GM19324 (cell line): ENCODE data around the gene KCNJ10.

Experiments
- ATAC-seq: cut with Tn5 transposase; IDR thresholded peaks from one replicate; pipeline ENCODE4 v1.9.1; 2021; ENCODE audit warnings: mild to moderate bottlenecking, moderate library complexity; ENCODE audit not compliant: unreplicated experiment, low FRiP score

The KCNJ10 gene

DNA sequence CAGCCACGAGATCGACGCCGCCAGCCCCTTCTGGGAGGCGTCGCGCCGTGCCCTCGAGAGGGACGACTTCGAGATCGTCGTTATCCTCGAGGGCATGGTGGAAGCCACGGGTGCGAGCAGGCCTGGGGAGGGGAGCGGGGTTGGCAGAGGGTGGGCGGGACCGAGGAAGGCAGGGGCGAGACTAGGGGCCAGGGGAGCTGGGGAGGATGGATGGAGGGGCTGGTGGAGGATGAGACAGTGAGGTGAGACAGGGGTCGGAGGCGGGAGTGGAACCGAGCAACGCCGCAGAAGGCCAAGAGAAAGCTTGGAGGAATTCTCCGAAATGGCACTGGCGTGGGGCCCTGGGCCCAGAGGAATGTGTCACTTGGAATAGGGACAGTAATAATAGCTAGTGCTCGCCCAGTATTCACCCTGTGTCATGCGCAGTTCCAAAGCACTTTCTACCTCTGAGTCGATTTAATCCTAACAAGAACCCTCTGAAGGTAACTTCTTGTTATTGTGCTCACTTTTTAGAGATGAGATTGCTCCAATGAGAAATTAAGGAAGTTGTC, 14.9 kb upstream of the KCNJ10 start:
- no peak for ATAC-seq

DNA sequence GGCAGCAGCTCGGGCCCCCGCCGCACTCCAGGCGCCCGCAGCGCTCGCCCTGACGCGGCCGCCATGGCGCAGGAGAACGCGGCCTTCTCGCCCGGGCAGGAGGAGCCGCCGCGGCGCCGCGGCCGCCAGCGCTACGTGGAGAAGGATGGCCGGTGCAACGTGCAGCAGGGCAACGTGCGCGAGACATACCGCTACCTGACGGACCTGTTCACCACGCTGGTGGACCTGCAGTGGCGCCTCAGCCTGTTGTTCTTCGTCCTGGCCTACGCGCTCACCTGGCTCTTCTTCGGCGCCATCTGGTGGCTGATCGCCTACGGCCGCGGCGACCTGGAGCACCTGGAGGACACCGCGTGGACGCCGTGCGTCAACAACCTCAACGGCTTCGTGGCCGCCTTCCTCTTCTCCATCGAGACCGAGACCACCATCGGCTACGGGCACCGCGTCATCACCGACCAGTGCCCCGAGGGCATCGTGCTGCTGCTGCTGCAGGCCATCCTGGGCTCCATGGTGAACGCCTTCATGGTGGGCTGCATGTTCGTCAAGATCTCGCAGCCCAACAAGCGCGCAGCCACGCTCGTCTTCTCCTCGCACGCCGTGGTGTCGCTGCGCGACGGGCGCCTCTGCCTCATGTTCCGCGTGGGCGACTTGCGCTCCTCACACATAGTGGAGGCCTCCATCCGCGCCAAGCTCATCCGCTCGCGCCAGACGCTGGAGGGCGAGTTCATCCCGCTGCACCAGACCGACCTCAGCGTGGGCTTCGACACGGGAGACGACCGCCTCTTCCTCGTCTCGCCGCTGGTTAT, 14.2 kb upstream of the KCNJ10 start:
- peak; percentile 64 for ATAC-seq

DNA sequence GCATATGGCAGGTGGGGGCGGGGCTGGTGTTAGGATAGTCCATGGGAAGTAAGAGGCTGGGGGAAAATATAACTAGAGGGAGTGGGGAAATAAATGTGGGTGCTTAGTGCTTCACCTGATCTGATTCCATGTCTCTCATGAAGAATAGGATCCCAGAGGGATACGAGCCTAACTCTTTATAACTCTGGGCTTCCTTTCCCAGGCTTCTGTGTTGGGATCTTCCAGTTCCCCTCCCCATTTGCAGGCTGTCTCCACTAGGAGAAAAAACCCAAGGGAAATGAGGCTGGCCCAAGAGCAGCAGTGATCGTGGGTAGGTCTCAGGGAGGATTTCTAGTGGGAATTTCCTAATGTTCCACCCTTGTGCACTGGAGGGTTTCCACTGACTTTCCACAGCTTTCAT, 13.0 kb upstream of the KCNJ10 start:
- ATAC-seq, result no peak

DNA sequence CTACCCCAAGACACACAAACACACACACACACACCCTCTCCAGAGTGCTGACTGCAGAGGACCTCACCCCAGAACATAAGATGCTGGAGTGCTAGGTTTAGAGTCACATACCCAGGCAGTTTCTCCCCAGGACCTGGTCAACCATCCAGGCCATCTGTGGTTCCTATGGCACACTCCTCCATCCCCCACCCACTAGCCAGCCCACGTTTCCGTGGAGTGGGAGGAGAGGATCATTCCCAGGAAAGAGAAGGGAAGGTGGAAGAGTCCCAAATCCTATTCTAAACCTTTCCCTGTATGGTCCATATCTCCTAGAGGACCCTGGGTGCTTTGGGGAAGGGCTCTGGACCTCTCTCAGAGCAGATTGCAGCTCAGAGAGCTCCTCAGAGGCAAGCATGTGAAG, 12.5 kb upstream of the KCNJ10 start:
- no peak for ATAC-seq

DNA sequence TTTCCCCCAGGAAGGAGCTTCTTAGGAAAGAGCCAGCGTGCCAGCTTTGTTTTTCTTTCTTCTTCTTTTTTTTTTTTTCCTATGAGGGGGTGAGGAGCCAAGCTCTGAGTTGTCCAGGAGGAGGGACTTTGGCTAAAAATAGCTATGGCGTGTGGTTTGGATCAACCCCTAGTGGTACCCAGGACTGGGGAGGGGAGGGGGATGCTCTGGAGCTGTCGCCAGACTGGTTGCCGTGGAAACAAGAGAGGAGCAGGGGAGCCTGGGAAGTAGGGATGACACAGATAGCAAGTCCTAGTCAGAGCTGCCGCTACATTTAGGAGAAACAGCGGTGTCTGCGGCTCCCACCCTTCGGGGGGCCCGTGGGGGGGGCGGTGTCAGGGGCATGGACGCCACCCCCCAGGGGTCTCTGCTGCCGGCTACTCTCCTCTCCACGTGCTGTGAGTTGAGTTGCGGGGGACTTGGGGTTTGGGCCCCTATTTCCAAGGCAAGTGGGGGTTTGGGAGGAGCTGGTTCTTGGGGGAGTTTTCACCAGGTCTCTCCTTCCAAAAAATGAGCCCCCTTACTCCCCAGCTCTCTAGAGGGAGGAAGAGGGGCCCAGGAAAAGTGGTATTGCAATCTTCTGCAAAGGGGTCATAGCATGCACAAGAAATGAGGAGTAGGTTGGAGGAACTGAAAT, 11.4 kb upstream of the KCNJ10 start, which contains the start of gene KCNJ9:
Gene KCNJ9 (plus strand): TSS at position 278 of the 676 bp plus-strand sequence. CDS start 2,493 bp downstream, outside the sequence.
- ATAC-seq, result no peak

DNA sequence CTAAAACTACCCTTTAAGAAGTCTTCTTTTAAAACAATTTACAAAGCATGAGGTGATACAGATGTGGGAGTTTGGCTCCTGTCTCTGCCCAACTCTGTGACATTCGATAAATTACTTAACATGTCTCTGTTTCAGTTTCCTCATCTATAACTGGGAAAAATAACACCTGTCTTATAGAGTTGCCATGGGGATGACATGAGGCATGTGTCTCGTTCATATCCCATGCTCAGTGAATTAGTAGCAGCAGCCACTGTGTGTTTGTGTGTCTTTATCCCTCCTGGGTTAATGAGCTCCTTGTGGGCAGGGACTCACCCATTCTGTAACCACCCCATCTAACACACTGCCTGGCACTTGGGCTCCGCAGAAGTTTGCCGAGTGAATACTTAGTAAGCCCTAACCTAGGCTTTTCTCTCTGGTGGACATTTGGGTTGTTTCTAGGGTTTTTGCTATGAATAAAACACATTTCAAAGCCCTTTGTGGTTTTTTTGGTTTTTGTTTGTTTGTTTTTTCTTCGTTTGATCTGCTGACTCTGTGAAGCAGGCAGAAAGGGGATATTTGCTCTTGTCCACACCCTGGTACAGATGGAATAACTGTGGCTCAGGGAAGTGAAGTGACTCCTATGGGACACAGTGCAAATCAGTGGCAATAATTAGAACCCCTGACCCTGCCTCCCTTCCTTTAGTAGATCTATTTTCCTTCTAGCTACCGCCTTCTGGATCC, 10.6 kb upstream of the KCNJ10 start:
- no peak for ATAC-seq

DNA sequence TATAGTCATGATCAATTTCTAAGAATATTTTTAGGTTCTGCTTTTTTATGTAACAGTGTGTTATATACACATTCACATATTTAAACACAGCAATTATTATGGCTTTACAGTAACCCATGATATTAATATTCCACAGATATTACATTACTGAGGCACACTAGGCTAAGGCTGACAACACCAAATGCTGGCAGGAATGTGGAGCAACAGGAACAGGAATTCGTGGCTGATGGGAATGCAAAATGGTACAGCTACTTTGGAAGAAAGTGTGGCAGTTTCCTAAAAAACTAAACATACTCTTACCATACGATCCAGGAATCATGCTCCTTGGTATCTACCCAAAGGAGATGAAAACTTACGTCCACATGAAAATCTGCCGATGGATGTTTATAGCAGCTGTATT, 9.5 kb upstream of the KCNJ10 start:
- no peak for ATAC-seq

DNA sequence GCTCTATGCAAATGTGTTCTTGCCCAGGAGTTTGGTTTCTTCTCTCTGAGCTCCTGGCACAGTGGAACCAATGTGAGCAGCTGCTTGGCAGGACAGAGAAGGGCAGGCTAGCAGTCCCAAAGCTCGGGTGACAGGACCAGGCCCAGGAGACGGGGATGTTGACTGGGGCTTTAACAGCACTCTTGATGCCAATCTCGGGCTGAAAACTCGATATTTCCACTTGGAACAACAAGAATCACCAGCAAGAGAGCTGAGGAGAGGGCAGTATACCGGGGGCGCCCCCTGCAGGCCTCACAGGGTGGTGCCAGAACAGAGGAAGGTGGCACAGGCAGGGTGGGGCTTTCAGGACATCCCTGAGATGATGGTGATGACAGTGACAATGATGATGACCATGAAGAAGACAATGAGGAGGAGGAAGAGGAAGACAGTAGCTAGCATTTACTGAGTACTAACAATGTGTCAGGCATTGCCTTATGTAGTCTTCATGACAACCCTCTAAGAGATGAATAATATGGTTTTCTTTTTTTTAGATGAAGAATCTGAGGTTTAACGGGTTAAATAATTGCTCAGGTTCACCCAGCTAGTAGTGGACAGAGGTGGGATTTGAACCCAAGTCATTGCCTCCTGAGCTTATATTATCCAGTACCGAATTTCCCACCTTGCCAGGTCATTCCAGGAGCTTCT, 8.7 kb upstream of the KCNJ10 start:
- ATAC-seq, result peak; percentile 49

DNA sequence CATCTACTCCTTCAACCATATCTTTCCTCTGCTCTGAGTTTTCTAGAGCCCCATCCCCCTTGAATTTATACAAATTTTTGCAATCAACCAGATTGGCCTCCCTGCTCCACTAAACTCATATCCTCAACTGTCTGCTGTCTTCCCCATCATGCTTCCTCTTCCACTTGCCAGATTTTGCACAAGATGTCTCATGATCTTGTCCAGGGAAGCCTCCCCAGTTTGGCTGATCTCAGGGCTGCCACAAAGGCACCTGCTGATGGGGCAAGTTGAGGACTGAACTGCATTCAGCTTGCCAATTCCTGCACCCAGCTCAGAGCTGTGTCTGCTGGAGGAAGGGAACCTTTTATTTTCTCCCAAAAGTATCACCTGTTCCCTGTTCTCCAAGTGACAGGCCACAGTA, 7.5 kb upstream of the KCNJ10 start:
- no peak for ATAC-seq

DNA sequence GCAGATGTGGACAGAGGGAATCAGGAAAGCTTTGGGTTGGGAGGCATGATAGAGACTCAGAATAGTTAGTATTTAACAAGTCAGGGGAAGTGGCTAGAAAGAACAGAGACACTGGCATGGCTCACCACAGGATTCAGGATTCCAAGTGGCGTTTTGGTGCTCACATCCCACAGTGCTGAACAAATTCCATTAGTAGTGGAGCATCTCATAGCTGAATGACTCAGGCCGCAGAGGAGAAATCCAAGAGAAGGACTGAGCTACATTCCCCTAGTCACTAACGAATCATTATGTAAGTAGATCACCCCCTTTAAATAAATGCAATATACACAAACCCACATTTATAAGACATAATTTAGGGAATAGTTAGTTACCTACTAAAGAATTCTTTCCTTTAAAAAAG, 6.3 kb upstream of the KCNJ10 start:
- no peak for ATAC-seq

DNA sequence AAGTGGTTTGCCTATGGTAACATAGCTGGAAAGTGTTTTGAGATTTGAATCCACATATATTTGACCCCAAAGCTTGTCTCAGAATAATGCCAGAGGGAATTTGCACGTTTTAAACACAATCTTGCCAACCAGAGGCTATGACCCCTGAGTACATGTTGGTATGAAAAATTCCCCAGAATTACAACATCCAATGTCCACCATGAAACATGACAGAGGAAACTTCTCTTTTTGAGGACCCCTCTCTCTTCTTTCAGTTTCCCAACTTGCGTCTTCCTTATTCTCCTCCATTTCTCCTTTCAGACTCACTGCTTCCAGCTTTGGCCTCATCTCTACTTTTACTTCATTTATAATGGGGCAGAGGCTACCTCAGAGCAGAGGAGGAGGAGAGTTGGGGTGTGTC, 5.9 kb upstream of the KCNJ10 start:
- no peak for ATAC-seq

DNA sequence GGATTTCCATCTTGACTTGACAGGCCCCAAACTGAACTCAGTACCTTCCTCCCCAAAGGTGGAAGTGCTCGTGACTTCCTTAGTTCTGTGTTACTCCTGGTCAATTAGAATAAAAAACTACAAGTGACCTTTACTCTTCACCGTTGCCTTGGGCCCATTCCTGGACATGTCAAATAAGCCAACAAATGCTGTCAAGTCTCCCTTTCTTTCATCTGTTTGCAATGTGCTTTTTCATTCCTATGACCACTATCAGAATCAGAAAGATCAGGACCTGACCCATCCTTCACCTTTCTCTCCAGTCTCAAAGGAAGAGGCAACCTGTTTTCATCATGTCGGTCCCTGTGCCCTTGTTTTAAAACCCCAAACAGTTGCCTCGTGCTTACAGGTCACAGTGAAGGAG, 4.9 kb upstream of the KCNJ10 start:
- ATAC-seq, result no peak

DNA sequence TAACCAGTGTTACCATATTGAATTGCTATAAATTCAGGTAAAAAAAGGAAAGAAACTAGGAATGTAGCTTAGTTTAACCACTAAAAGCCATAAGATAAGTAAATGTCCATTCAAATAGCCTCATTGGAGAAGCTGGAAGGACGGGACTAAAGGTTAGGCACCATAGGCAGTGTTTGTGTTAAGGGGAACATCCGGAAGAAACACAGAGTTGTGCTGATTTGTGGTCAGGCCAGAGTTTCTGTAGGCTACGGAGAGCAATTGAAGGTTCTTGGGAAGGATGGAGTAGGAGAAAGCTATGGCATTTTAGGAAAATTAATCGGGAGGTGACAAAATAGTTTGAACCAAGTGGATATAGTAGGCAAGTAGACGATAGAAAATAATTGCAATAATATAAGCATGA, 1.3 kb upstream of the KCNJ10 start:
- ATAC-seq, result no peak

DNA sequence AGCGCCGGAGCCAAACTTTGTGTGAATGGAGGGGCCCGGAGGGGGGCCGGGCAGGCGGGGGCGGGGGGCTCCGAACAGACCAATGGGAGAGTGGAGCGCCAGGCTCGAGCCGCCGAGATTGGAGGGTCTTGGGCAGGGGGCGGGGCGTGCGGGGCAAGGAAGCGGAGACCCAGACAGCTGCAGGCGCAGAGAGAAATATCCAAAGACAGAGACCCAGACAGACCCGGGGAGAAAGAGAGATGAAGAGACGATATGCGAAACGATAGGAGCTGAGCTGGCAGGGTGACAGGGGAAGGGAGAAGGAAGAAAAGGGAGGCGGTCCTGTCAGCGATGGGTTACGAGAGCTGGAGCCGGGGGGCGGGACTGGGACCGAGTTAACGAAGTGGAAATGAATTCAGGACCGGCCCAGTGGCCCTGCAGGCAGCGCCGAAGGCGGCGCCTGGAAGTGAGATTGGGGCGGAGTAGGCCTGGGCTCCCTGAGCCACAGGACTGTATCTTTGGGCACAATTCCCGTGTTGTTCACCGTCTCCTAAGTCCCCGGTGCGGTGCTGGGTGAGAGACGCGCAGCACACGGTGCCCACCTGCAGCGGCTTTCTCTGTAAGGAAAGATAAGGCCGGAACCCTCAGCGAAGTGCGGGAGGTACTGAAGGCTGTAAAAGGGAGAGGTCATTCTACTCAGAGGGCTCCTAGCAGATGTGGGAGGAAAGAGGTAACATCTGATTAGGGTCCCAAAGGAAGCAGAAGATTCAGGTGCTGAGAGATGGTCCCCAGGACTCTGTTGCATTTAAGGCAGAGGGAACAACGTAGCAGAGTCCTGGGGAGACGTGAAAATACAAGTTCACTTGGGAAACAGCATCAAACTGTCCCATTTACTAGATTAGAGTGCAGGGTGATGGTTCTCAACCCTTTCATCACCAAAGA, 543 bp upstream of the KCNJ10 start:
- ATAC-seq, result no peak

DNA sequence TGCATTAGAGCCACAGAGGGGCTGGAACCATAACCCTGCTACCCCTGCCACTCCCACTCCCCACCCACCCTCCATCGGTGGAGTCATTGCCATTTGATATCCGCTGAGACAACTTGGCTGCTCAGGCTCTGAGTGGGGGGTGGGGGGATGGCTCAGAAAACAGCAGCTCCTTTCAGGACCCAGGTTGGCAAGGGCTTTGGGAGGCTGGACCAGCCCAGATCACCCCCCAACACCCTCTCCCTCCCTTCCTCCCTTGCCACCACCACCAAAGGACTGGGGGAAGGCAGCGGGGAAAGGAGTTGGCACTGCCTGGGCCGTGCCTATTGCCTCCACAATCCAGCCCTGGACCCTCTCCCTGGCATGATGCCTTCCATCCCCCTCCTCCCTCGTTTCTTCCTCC, 1.7 kb downstream of the KCNJ10 start:
- no peak for ATAC-seq

DNA sequence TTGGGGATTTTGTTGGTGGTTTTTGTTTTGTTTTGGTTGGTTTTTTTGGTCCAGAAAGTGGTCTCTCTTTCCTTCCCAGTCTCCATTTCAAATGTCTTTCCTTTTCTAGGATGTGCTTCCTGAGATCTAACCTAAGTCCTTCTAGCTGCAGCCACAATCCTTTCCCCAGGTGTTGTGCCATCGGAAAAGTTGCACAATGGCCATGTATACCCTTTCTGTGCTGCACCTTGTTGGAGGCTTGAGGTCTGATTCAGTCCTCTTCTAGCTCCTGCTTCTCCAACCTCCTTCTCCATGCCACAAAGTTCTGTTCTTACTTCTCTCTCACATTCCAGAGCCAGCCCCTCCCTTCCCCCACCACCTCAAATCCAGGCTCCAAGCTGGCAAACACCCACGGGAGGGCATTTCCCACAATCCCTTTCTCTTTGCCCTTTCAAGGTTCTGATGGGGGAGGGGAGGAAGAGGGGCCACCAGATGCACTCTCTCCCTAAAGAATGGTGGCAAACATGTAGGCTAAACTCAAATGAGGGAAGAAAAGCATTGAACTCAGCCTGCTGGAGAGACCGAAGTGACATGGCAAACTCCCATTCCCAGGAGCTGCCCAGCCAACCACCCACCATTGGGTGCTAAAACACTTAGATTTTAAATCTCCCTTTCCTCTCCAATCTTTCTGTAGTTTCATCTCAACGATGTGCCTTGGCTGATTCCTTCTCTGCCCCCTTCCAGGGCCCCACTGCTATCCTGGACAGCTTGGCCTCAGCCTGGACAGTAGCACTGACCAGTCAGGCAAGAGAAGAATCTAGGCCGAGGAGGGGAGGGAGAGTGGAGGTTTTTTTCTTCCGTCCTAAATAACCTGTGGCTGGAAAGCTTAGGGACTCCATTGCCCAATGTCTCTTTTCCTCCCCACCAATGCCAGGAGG, 2.9 kb downstream of the KCNJ10 start:
- ATAC-seq, result no peak

DNA sequence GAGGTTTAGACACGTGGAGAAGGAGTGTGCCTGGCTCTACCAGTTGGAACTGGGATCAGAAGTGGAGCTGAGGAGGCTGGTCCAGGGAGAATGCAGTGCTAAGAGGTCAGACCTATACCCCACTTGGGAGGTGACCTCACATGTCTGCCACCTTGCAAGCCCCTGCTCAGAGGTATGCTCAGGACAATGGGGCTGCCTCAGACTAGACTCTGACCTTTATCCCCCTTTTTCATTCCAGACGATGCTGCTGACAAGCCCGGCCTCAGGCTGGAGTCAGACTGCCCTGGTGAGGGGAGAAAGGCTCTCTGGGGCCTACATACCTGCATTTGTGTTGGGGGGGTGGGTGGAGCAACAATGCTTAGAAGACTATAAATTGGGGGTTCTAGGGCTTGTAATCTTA, 5.2 kb downstream of the KCNJ10 start:
- no peak for ATAC-seq

DNA sequence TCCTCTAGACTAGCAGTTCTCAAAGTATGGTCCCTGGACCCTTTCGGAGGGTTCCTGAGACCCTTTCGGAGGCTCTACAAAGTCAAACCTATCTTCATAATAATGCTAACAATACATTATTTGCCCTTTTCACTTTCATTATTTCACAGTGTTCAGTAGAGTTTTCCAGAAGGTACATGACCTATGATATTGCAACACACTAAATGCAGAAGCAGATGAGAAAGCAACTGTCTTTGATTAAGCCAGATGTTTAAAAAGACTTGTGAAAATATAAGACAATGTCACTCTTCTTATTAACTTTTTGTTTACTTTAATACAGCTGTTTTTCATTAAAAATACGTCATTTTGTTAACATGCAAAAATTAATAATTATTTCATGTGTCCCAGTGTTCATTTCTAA, 5.8 kb downstream of the KCNJ10 start:
- no peak for ATAC-seq

DNA sequence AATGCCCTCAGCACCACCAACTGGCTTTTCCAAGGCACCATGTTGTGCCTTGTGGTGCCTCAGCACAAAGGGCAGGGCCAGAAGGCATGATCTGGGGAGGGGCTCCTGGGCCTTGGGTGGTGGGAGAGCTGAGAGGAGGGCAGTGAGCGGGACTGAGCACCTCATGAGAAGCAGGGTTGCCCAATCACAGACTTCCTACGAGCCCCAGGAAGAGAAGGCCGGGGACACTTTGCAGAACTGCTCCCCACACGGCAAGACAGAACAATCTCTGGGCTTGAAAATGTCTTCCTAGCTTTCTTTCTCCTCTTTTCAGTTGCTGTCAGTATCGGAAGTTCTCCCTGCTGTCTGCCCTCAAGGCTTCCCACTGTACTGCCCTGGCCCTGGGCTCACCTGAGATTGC, 6.8 kb downstream of the KCNJ10 start:
- no peak for ATAC-seq
